ENCODE measurements around the gene ZBED3. TPM values are rescaled to one million over a fixed set of nuclear protein-coding genes. Genes with fewer than 3 reads are reported as not detected.

The ZBED3 gene
- polyA plus RNA-seq, 3 donors, result 1.2 to 2.9 (median 1.5) TPM

DNA sequence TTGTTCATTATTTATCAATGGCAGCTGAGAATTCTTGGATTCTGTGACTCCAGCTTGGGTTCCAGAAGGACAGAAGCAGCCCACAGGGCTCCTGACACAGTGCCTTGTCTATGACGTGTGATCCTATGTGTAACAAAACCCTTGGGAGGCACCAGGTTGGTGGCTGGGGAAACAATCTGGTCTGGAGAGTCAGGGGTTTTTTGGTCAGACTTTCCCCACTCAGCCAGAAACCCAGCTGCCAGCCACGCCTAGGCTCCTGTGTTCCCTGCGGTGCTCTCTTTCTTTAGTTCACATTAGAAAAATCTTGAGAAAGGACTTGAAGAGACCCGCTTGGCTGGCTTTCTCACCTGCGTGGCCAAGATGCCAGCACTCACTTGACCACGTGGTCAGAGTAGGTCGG, 15.5 kb upstream of the ZBED3 start:
- Histone ChIP-seq H4K20me1 (ENCODE audit: insufficient read depth, low read length) (no peaks in the 10 kb centered on the region), H3K27me3 (ENCODE audit: control insufficient read depth in 2 of 2, insufficient read depth in 2 of 2, low read length in 2 of 2) (no peaks in the 10 kb centered on the region), H3K4me1 (ENCODE audit: control insufficient read depth in 1 of 2, insufficient read depth in 2 of 2, low read length in 2 of 2) (no peaks in the 10 kb centered on the region), H2AFZ (ENCODE audit: insufficient read depth, low read depth, low read length, poor library complexity, severe bottlenecking) (no peak overlapping the region), H3K27ac (ENCODE audit: low read depth in 1 of 2, low read length in 2 of 2) (no peak overlapping the region), H3K9ac (ENCODE audit: insufficient read depth, low read length, poor library complexity, severe bottlenecking) (no peak overlapping the region), H3K79me2 (ENCODE audit: insufficient read depth, low read length) (no peaks in the 10 kb centered on the region), H3K4me2 (replicated peaks; ENCODE audit: extremely low read depth, low read length, poor library complexity, severe bottlenecking) (no peak overlapping the region), H3K4me3 (replicated peaks in 1 of 3; ENCODE audit: low read depth in 2 of 3, low read length in 3 of 3) (no peak overlapping the region), H3K36me3 (replicated peaks in 1 of 2; ENCODE audit: control insufficient read depth in 1 of 2, insufficient read depth in 2 of 2, low read length in 2 of 2) (no peaks in the 10 kb centered on the region), H3K9me3 (replicated peaks in 1 of 2; ENCODE audit: control insufficient read depth in 1 of 2, insufficient read depth in 1 of 2, low read length in 2 of 2) (no peaks in the 10 kb centered on the region)
- Mint-ChIP-seq H3K4me1 (no peaks in the 10 kb centered on the region), H3K36me3 (no peaks in the 10 kb centered on the region), H3K27ac (no peak overlapping the region), H3K27me3 (ENCODE audit: low read depth in 3 of 3) (peaks cover 0 to 2% (median 0%) of the 10 kb centered on the region in 3 donors), H3K4me3 (no peak overlapping the region), H3K9me3 (peaks cover 0 to 3% (median 0%) of the 10 kb centered on the region in 7 donors)
- intact Hi-C loops (cut with micrococcal nuclease), result no loop called here
- 100% methylated on average over 2 of the region's 7 CpGs for WGBS (ENCODE audit: insufficient coverage)
- TF ChIP-seq CTCF (IDR thresholded peaks at IDR 0.05), result no peak
- no peak for DNase-seq

DNA sequence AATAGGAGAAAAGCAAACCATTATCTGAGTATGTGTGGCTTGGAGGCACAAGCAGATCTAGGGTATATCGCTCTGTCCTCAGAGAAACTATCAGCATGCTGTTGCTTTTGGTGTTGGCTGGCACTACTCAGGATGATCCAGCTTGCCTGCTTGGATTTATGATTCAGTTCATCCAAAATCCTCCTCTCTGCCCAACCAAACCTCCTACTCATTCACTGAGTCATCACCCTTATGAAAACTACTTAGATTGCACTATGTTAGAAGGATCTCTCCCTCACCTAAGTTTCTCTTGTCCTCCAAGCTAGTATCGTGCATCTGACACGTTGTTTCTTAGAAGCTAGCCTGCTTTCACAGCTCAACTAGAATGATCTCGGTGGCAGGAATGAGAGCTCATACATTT, 14.2 kb upstream of the ZBED3 start:
- Histone ChIP-seq H3K36me3 (replicated peaks in 1 of 2; ENCODE audit: control insufficient read depth in 1 of 2, insufficient read depth in 2 of 2, low read length in 2 of 2) (no peaks in the 10 kb centered on the region), H3K4me2 (replicated peaks; ENCODE audit: extremely low read depth, low read length, poor library complexity, severe bottlenecking) (no peak overlapping the region), H3K79me2 (ENCODE audit: insufficient read depth, low read length) (no peaks in the 10 kb centered on the region), H3K27me3 (ENCODE audit: control insufficient read depth in 2 of 2, insufficient read depth in 2 of 2, low read length in 2 of 2) (no peaks in the 10 kb centered on the region), H2AFZ (ENCODE audit: insufficient read depth, low read depth, low read length, poor library complexity, severe bottlenecking) (no peak overlapping the region), H3K27ac (ENCODE audit: low read depth in 1 of 2, low read length in 2 of 2) (no peak overlapping the region), H3K4me3 (replicated peaks in 1 of 3; ENCODE audit: low read depth in 2 of 3, low read length in 3 of 3) (no peak overlapping the region), H3K9ac (ENCODE audit: insufficient read depth, low read length, poor library complexity, severe bottlenecking) (no peak overlapping the region), H4K20me1 (ENCODE audit: insufficient read depth, low read length) (no peaks in the 10 kb centered on the region), H3K9me3 (replicated peaks in 1 of 2; ENCODE audit: control insufficient read depth in 1 of 2, insufficient read depth in 1 of 2, low read length in 2 of 2) (no peaks in the 10 kb centered on the region), H3K4me1 (ENCODE audit: control insufficient read depth in 1 of 2, insufficient read depth in 2 of 2, low read length in 2 of 2) (no peaks in the 10 kb centered on the region)
- Mint-ChIP-seq H3K36me3 (no peaks in the 10 kb centered on the region), H3K4me1 (no peaks in the 10 kb centered on the region), H3K27me3 (ENCODE audit: low read depth in 3 of 3) (peaks cover 0 to 3% (median 2%) of the 10 kb centered on the region in 3 donors), H3K4me3 (no peak overlapping the region), H3K27ac (peak overlapping the region in 1 of 7 donors; percentile 46), H3K9me3 (no peaks in the 10 kb centered on the region)
- WGBS (ENCODE audit: insufficient coverage), result 100% methylated on average over 3 of the region's 4 CpGs
- intact Hi-C loops (cut with micrococcal nuclease), result no loop called here
- DNase-seq, result no peak
- no peak for TF ChIP-seq CTCF (IDR thresholded peaks at IDR 0.05)
